Trophoblast cell (in vitro differentiated cells and primary cell): ENCODE results near the gene TMEM247.

Source experiments
- DNase-seq, 2 donors: peaks; one replicate each; pipeline ENCODE4 v3.0.0-alpha.2; 2016
- H2AFZ ChIP-seq: 2 replicates; pipeline ENCODE4 v1.6.1; 2013; ENCODE audit warnings: low read length, moderate library complexity, mild to moderate bottlenecking; ENCODE audit not compliant: insufficient read depth, poor library complexity
- H2AK5ac ChIP-seq: 2 replicates; pipeline ENCODE4 v1.6.1; 2013; ENCODE audit warnings: mild to moderate bottlenecking, low read length
- H2BK120ac ChIP-seq: 2 replicates; pipeline ENCODE4 v1.6.1; 2013; ENCODE audit warnings: low read length, mild to moderate bottlenecking, moderate library complexity; ENCODE audit not compliant: insufficient read depth, poor library complexity
- H2BK12ac ChIP-seq: 2 replicates; pipeline ENCODE4 v1.6.1; 2013; ENCODE audit warnings: mild to moderate bottlenecking, low read length, moderate library complexity
- H2BK5ac ChIP-seq: 2 replicates; pipeline ENCODE4 v1.6.1; 2013; ENCODE audit warnings: low read length, low read depth, moderate library complexity, mild to moderate bottlenecking; ENCODE audit not compliant: poor library complexity
- H3K14ac ChIP-seq: 2 replicates; pipeline ENCODE4 v1.6.1; 2013; ENCODE audit warnings: mild to moderate bottlenecking, low read length
- H3K18ac ChIP-seq: 2 replicates; pipeline ENCODE4 v1.6.1; 2013; ENCODE audit warnings: mild to moderate bottlenecking, low read length
- H3K23ac ChIP-seq: 2 replicates; pipeline ENCODE4 v1.6.1; 2013; ENCODE audit warnings: low read length
- H3K27ac ChIP-seq: 2 replicates; pipeline ENCODE4 v1.5.1; 2013; ENCODE audit warnings: low read depth, mild to moderate bottlenecking, inconsistent platforms, low read length, moderate library complexity
- H3K27me3 ChIP-seq: 2 replicates; pipeline ENCODE4 v1.6.1; 2013; ENCODE audit warnings: inconsistent platforms, mild to moderate bottlenecking, low read length, moderate library complexity; ENCODE audit not compliant: insufficient read depth
- H3K36me3 ChIP-seq, 2 experiments: 1 replicate in 1 of 2; 2 replicates in 1 of 2; pipeline ENCODE4 v1.6.1; 2013; ENCODE audit warnings: low read length in 2 of 2, mild to moderate bottlenecking in 2 of 2, moderate library complexity in 1 of 2; ENCODE audit not compliant: insufficient read depth in 2 of 2, control insufficient read depth in 1 of 2
- H3K4ac ChIP-seq: 2 replicates; pipeline ENCODE4 v1.6.1; 2013; ENCODE audit warnings: low read depth, mild to moderate bottlenecking, low read length, moderate library complexity
- H3K4me1 ChIP-seq, 2 experiments: 1 replicate in 1 of 2; 2 replicates in 1 of 2; pipeline ENCODE4 v1.6.1; 2013; ENCODE audit warnings: low read length in 2 of 2, mild to moderate bottlenecking in 2 of 2, moderate library complexity in 1 of 2; ENCODE audit not compliant: insufficient read depth in 2 of 2, control insufficient read depth in 1 of 2
- H3K4me2 ChIP-seq: 2 replicates; pipeline ENCODE4 v1.6.1; 2013; ENCODE audit warnings: inconsistent platforms, mild to moderate bottlenecking, low read length, moderate library complexity
- H3K4me3 ChIP-seq: 2 replicates; pipeline ENCODE4 v1.5.1; 2013; ENCODE audit warnings: mild to moderate bottlenecking, low read depth, low read length, inconsistent platforms
- H3K79me1 ChIP-seq: one replicate; pipeline ENCODE4 v1.6.1; 2013; ENCODE audit warnings: low read length
- H3K79me2 ChIP-seq: 2 replicates; pipeline ENCODE4 v1.6.1; 2013; ENCODE audit warnings: low read length, mild to moderate bottlenecking; ENCODE audit not compliant: control insufficient read depth, insufficient read depth, poor library complexity
- H3K9ac ChIP-seq: 2 replicates; pipeline ENCODE4 v1.6.1; 2013; ENCODE audit warnings: mild to moderate bottlenecking, low read length
- H3K9me3 ChIP-seq: 2 replicates; pipeline ENCODE4 v1.6.1; 2013; ENCODE audit warnings: low read depth, mild to moderate bottlenecking, control low read depth, inconsistent platforms, low read length; ENCODE audit not compliant: insufficient read depth
- H4K12ac ChIP-seq: 2 replicates; pipeline ENCODE4 v1.6.1; 2013; ENCODE audit warnings: low read depth, mild to moderate bottlenecking, low read length, moderate library complexity
- H4K8ac ChIP-seq: 2 replicates; pipeline ENCODE4 v1.6.1; 2013; ENCODE audit warnings: low read depth, mild to moderate bottlenecking, low read length, moderate library complexity
- H4K91ac ChIP-seq: one replicate; pipeline ENCODE4 v1.6.1; 2013; ENCODE audit warnings: low read depth, mild to moderate bottlenecking, low read length, moderate library complexity
- WGBS: extraction: QIAGEN DNeasy Blood & Tissue Kit; methylation state at CpG from one replicate; pipeline ENCODE4 v1.1.7; 2013; ENCODE audit warnings: missing lambda C conversion rate; ENCODE audit not compliant: insufficient read length, insufficient coverage; ENCODE audit errors: extremely low coverage; 5-methylcytosine and 5-hydroxymethylcytosine counted together

TMEM247 gene

DNA sequence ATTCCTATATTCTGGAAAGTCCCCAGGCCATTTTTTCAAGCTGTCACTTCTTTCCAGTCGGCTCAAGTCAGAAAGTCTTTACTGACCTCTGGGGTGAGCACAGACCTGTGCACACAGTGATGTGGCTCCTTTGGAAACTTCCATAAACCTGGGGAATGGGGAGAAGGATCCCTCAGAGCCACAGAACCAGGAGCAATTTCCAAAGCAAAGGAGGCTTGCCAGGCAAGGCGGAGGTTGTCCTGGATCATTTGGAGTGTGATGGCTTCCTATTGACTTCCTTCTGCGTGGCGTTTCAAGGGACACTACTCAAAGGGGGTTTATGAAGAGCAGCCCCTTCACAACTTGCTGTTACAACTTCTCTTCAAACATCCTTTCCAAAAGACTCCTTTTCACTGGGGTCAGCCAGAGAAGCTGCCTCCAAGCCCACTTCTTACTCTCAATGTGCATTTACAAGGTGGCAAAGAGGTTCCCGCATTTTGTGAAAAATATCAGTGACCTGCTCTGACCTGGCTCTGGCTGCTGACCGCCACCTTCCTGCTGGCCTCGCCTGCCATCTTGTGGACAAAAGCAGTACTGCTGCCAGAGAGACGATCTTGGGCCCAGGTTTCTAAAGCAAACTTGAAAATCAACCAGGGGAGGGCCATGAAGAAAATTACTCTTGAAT, 18.2 kb upstream of the TMEM247 start:
- H3K79me2 ChIP-seq: peaks cover 4% of the 10 kb centered on the region
- H3K4ac ChIP-seq: no peak overlapping the region
- peak overlapping the region; percentile 25 for H2BK5ac ChIP-seq
- no peaks in the 10 kb centered on the region for H3K36me3 ChIP-seq
- peak overlapping the region; percentile 40 for H2AFZ ChIP-seq
- peaks cover 9% of the 10 kb centered on the region for H3K79me1 ChIP-seq
- no peaks in the 10 kb centered on the region for H3K27me3 ChIP-seq
- no CpG with 5 or more reads among the region's 8 CpGs for WGBS
- H4K8ac ChIP-seq: no peak overlapping the region
- DNase-seq: peak; percentile 80 to 88
- H3K4me1 ChIP-seq: peaks cover 0 to 9% of the 10 kb centered on the region in 2 experiments
- no peak overlapping the region for H3K18ac ChIP-seq
- no peak overlapping the region for H3K27ac ChIP-seq
- no peak overlapping the region for H4K12ac ChIP-seq
- H3K9me3 ChIP-seq: no peaks in the 10 kb centered on the region
- H4K91ac ChIP-seq: peak overlapping the region; percentile 75
- no peak overlapping the region for H3K4me3 ChIP-seq
- H3K23ac ChIP-seq: no peak overlapping the region
- no peak overlapping the region for H3K4me2 ChIP-seq
- H3K14ac ChIP-seq: no peak overlapping the region
- peak overlapping the region; percentile 70 for H2BK120ac ChIP-seq
- H2BK12ac ChIP-seq: peak overlapping the region; percentile 55
- H2AK5ac ChIP-seq: no peak overlapping the region
- H3K9ac ChIP-seq: no peak overlapping the region

DNA sequence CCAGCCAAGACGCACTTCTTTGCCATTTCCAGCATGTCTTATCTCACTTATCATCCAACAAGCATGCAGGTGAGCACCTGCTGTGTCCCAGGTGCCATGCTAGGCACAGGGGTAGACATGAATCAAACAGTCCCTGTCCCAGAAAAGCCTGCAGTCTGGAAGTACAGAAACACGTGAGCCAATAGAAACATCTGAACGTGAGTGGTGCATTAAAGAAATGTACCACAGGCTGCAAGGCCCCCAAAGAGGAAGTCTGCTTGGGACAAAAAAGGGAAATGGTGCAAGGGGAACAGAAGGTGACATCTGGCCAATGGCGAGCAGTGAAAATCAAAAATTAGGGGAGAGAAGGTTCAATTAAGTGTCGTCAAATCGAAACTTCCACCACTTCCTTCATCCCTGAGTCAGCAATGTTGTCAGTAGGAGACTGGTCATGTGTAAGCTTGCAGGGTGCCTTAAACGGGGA, 17.6 kb upstream of the TMEM247 start:
- Histone ChIP-seq H3K23ac (no peak overlapping the region), H2BK120ac (no peak overlapping the region), H4K91ac (no peak overlapping the region), H3K4me2 (no peak overlapping the region), H3K79me2 (peaks cover 4% of the 10 kb centered on the region), H3K9ac (no peak overlapping the region), H3K27ac (no peak overlapping the region), H3K4me1 (peaks cover 0 to 9% of the 10 kb centered on the region in 2 experiments), H3K36me3 (no peaks in the 10 kb centered on the region), H3K79me1 (peaks cover 9% of the 10 kb centered on the region), H2BK5ac (no peak overlapping the region), H4K8ac (no peak overlapping the region), H3K18ac (no peak overlapping the region), H2AFZ (no peak overlapping the region), H3K27me3 (no peaks in the 10 kb centered on the region), H3K14ac (no peak overlapping the region), H4K12ac (no peak overlapping the region), H3K9me3 (no peaks in the 10 kb centered on the region), H3K4me3 (no peak overlapping the region), H3K4ac (no peak overlapping the region), H2AK5ac (no peak overlapping the region), H2BK12ac (no peak overlapping the region)
- no CpG with 5 or more reads among the region's 7 CpGs for WGBS
- peak in 1 of 2 donors; percentile 37 for DNase-seq

- H4K12ac ChIP-seq: no peak overlapping the region
Measured at GRCh38 chr2:46462936-46463335, 16.4 kb upstream of the TMEM247 start.

GRCh38 chr2:46469116-46469515, 10.2 kb upstream of the TMEM247 start:
- H4K8ac ChIP-seq: no peak overlapping the region
- H2AFZ ChIP-seq: no peak overlapping the region
- no peak overlapping the region for H3K27ac ChIP-seq
- H3K14ac ChIP-seq: no peak overlapping the region
- peaks cover 0 to 4% of the 10 kb centered on the region in 2 experiments for H3K4me1 ChIP-seq
- no peak overlapping the region for H2BK120ac ChIP-seq
- no peaks in the 10 kb centered on the region for H3K9me3 ChIP-seq
- H3K4ac ChIP-seq: no peak overlapping the region
- H3K27me3 ChIP-seq: no peaks in the 10 kb centered on the region
- H2AK5ac ChIP-seq: no peak overlapping the region
- no peak overlapping the region for H3K4me2 ChIP-seq
- DNase-seq: peak; percentile 27 to 63
- H3K79me2 ChIP-seq: no peaks in the 10 kb centered on the region
- no peak overlapping the region for H3K23ac ChIP-seq
- no peak overlapping the region for H4K91ac ChIP-seq
- H3K36me3 ChIP-seq: no peaks in the 10 kb centered on the region
- H3K9ac ChIP-seq: no peak overlapping the region
- no CpG with 5 or more reads among the region's 6 CpGs for WGBS
- H3K18ac ChIP-seq: no peak overlapping the region
- H2BK12ac ChIP-seq: no peak overlapping the region
- no peak overlapping the region for H4K12ac ChIP-seq
- H3K4me3 ChIP-seq: no peak overlapping the region
- H2BK5ac ChIP-seq: no peak overlapping the region
- no peaks in the 10 kb centered on the region for H3K79me1 ChIP-seq

More at GRCh38 chr2:46462936-46463335, 16.4 kb upstream of the TMEM247 start:
- H2AFZ ChIP-seq: no peak overlapping the region
- no peak overlapping the region for H4K8ac ChIP-seq
- no peak overlapping the region for H3K27ac ChIP-seq
- H3K18ac ChIP-seq: no peak overlapping the region
- no peaks in the 10 kb centered on the region for H3K36me3 ChIP-seq
- no peak overlapping the region for H2AK5ac ChIP-seq
- no peaks in the 10 kb centered on the region for H3K9me3 ChIP-seq
- no peak overlapping the region for H2BK120ac ChIP-seq
- H4K91ac ChIP-seq: no peak overlapping the region
- H2BK12ac ChIP-seq: no peak overlapping the region
- H3K79me1 ChIP-seq: peaks cover 9% of the 10 kb centered on the region
- H3K4ac ChIP-seq: no peak overlapping the region
- no peaks in the 10 kb centered on the region for H3K27me3 ChIP-seq
- peaks cover 4% of the 10 kb centered on the region for H3K79me2 ChIP-seq
- no peak overlapping the region for H3K23ac ChIP-seq
- H3K14ac ChIP-seq: no peak overlapping the region
- no peak for DNase-seq
- H2BK5ac ChIP-seq: no peak overlapping the region
- no CpG with 5 or more reads among the region's 3 CpGs for WGBS
- no peak overlapping the region for H3K4me2 ChIP-seq
- H3K9ac ChIP-seq: no peak overlapping the region
- peaks cover 0 to 9% of the 10 kb centered on the region in 2 experiments for H3K4me1 ChIP-seq
- no peak overlapping the region for H3K4me3 ChIP-seq
